Loucy (cell line): Measurements from ENCODE around the gene CFAP20DC.

ENCODE experiments used
- EZH2phosphoT487 ChIP-seq: fragments of 200-600 bp; IDR thresholded peaks from 2 replicates; pipeline ENCODE4 v1.6.1; 2018; ENCODE audit warnings: antibody characterized with exemption, mild to moderate bottlenecking, moderate library complexity, borderline replicate concordance
- TF ChIP-seq, protein P1 (sequence below): fragments of 200-600 bp; sonication (generic); conservative IDR thresholded peaks from 2 replicates; pipeline ENCODE4 v1.5.1; 2014; ENCODE audit warnings: mild to moderate bottlenecking, antibody characterized with exemption, low read length

DNA sequence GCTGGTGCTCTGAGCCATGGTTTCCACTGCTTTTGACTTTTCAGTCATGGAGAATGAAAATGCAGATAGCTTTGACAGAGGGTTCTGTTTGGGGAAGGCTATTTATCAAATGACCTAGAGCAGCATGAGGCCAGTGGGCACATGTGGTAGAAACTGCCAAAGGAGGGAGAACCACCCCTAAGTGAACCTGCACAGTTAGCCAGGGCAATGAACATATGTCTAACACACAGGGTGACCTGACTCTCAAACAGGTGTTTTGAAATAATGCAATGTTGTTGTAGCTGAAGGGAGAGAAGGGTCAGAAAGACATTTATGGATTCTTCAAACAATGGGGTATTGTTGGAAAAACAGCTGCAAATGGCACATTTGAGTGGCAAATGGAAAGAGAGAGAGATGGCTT is 208.9 kb downstream of the CFAP20DC start:
- TF ChIP-seq, protein P1, sequence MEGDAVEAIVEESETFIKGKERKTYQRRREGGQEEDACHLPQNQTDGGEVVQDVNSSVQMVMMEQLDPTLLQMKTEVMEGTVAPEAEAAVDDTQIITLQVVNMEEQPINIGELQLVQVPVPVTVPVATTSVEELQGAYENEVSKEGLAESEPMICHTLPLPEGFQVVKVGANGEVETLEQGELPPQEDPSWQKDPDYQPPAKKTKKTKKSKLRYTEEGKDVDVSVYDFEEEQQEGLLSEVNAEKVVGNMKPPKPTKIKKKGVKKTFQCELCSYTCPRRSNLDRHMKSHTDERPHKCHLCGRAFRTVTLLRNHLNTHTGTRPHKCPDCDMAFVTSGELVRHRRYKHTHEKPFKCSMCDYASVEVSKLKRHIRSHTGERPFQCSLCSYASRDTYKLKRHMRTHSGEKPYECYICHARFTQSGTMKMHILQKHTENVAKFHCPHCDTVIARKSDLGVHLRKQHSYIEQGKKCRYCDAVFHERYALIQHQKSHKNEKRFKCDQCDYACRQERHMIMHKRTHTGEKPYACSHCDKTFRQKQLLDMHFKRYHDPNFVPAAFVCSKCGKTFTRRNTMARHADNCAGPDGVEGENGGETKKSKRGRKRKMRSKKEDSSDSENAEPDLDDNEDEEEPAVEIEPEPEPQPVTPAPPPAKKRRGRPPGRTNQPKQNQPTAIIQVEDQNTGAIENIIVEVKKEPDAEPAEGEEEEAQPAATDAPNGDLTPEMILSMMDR: no peak
- no peak for TF ChIP-seq EZH2phosphoT487
